H1 (cell line): ENCODE results near the gene PLPP7.

Experiments
- EP300 ChIP-seq, 2 experiments: IDR thresholded peaks; 1 replicate in 1 of 2; 2 replicates in 1 of 2; pipeline ENCODE4 v1.6.1; 2011 to 2012; ENCODE audit warnings: low read depth in 2 of 2, low read length in 2 of 2, mild to moderate bottlenecking in 2 of 2, borderline replicate concordance in 1 of 2, inconsistent platforms in 1 of 2, moderate library complexity in 1 of 2
- EZH2 ChIP-seq: fragments of 200-600 bp; sonication (generic); IDR thresholded peaks from 2 replicates; pipeline ENCODE4 v1.7.1; 2012; ENCODE audit warnings: low read depth, mild to moderate bottlenecking, moderate library complexity, low read length, inconsistent platforms; ENCODE audit not compliant: severe bottlenecking

DNA sequence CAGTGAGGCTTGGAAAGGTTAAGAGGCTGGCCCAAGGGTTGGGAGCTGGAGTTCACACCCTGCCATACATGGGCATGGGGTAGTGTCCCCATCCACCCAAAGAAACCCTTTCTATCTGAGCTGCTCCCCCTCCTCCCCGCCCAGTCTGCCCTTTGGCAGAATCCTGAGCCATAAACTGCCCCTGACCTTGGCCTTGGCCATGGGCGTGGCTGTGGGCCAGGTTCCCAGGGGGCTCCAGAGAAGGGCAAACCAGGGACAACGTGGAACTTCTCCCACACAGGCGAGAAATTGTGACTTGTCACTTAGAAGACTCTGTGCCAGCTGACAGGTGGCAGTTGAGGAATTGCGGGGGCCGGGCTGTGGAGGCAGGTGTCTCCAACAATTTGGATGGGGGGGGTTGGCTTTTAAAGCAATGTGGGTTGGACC is 18.0 kb upstream of the PLPP7 start:
- TF ChIP-seq EZH2 (no peak), EP300 (IDR thresholded peaks at IDR 0.05; ENCODE audit: borderline replicate concordance in 1 of 2, low read depth in 2 of 2, low read length in 2 of 2) (no peak)
